CD14-positive monocyte (primary cell): ENCODE results near the gene SMYD3. TPM values are rescaled to one million over a fixed set of nuclear protein-coding genes. Genes with fewer than 3 reads are reported as not detected.

ENCODE experiments used
- DNase-seq, 3 donors: peaks; one replicate each; pipeline ENCODE4 v3.0.0-alpha.2; 2011 to 2022
- H2AFZ ChIP-seq: 2 replicates; pipeline ENCODE4 v1.6.0; 2012; ENCODE audit warnings: mild to moderate bottlenecking, low read depth, low read length, inconsistent platforms; ENCODE audit not compliant: insufficient read depth, poor library complexity, severe bottlenecking
- H3K27ac ChIP-seq, 2 donors: 1 replicate in 1 of 2; 2 replicates in 1 of 2; pipeline ENCODE4 v1.5.1; 2012 to 2013; ENCODE audit warnings: low read length in 2 of 2, control low read depth in 1 of 2, inconsistent platforms in 1 of 2, low read depth in 1 of 2, mild to moderate bottlenecking in 1 of 2
- H3K27me3 ChIP-seq, 2 donors: one replicate each; pipeline versions ENCODE4 v1.6.0 to v1.6.1; 2011 to 2013; ENCODE audit warnings: low read length in 2 of 2; ENCODE audit not compliant: control insufficient read depth in 2 of 2, insufficient read depth in 2 of 2
- H3K36me3 ChIP-seq, 2 donors: replicated peaks in 1 of 2; 1 replicate in 1 of 2; 2 replicates in 1 of 2; pipeline versions ENCODE4 v1.5.1 to v1.6.1; 2012 to 2013; ENCODE audit warnings: low read length in 2 of 2, control low read depth in 1 of 2, inconsistent platforms in 1 of 2, mild to moderate bottlenecking in 1 of 2; ENCODE audit not compliant: insufficient read depth in 2 of 2, control insufficient read depth in 1 of 2
- H3K4me1 ChIP-seq, 2 donors: 1 replicate in 1 of 2; 2 replicates in 1 of 2; pipeline versions ENCODE4 v1.5.1 to v1.6.1; 2012 to 2013; ENCODE audit warnings: low read length in 2 of 2, control low read depth in 1 of 2, inconsistent platforms in 1 of 2, mild to moderate bottlenecking in 1 of 2, moderate library complexity in 1 of 2; ENCODE audit not compliant: insufficient read depth in 2 of 2, control insufficient read depth in 1 of 2
- H3K4me2 ChIP-seq: replicated peaks from 2 replicates; pipeline ENCODE3; 2012; ENCODE audit warnings: low read length, moderate library complexity, mild to moderate bottlenecking; ENCODE audit not compliant: poor library complexity, severe bottlenecking; ENCODE audit errors: extremely low read depth
- H3K4me3 ChIP-seq, 3 experiments: fragments of 200-600 bp in 1 of 3; sonication (generic) in 1 of 3; replicated peaks in 1 of 3; 1 replicate in 2 of 3; 2 replicates in 1 of 3; pipeline ENCODE4 v1.5.1; 2011 to 2013; ENCODE audit warnings: low read length in 3 of 3, mild to moderate bottlenecking in 3 of 3, control low read depth in 2 of 3, low read depth in 2 of 3, inconsistent platforms in 1 of 3, moderate library complexity in 1 of 3
- H3K79me2 ChIP-seq: 2 replicates; pipeline ENCODE4 v1.6.0; 2012; ENCODE audit warnings: mild to moderate bottlenecking, control low read depth, inconsistent platforms, low read length, moderate library complexity; ENCODE audit not compliant: insufficient read depth
- H3K9ac ChIP-seq: 2 replicates; pipeline ENCODE4 v1.6.0; 2017; ENCODE audit warnings: low read length, mild to moderate bottlenecking; ENCODE audit not compliant: insufficient read depth, poor library complexity, severe bottlenecking
- H3K9me3 ChIP-seq, 2 donors: replicated peaks in 1 of 2; 1 replicate in 1 of 2; 2 replicates in 1 of 2; pipeline versions ENCODE4 v1.5.1 to v1.6.1; 2012 to 2013; ENCODE audit warnings: low read length in 2 of 2, control low read depth in 1 of 2; ENCODE audit not compliant: control insufficient read depth in 1 of 2, insufficient read depth in 1 of 2
- H4K20me1 ChIP-seq: 2 replicates; pipeline ENCODE4 v1.6.0; 2012; ENCODE audit warnings: mild to moderate bottlenecking, low read length, control low read depth, moderate library complexity; ENCODE audit not compliant: insufficient read depth
- H3K27ac Mint-ChIP-seq, 7 donors: one replicate each; pipeline ENCODE4 v1.8.0; 2020; ENCODE audit warnings: mild to moderate bottlenecking in 7 of 7, mixed read lengths in 7 of 7, moderate library complexity in 6 of 7, inconsistent platforms in 2 of 7
- H3K27me3 Mint-ChIP-seq, 3 donors: one replicate each; pipeline ENCODE4 v1.8.0; 2021 to 2022; ENCODE audit warnings: low read depth in 3 of 3, mild to moderate bottlenecking in 3 of 3, mixed read lengths in 3 of 3, moderate library complexity in 3 of 3, inconsistent platforms in 1 of 3
- H3K36me3 Mint-ChIP-seq, 2 donors: one replicate each; pipeline ENCODE4 v1.8.0; 2020; ENCODE audit warnings: mixed read lengths in 2 of 2, inconsistent platforms in 1 of 2, mild to moderate bottlenecking in 1 of 2
- H3K4me1 Mint-ChIP-seq: one replicate; pipeline ENCODE4 v1.8.0; 2020; ENCODE audit warnings: mild to moderate bottlenecking, mixed read lengths
- H3K4me3 Mint-ChIP-seq, 2 donors: one replicate each; pipeline ENCODE4 v1.8.0; 2020; ENCODE audit warnings: mild to moderate bottlenecking in 2 of 2, mixed read lengths in 2 of 2, moderate library complexity in 1 of 2
- H3K9me3 Mint-ChIP-seq, 7 donors: one replicate each; pipeline ENCODE4 v1.8.0; 2020 to 2022; ENCODE audit warnings: mixed read lengths in 7 of 7, mild to moderate bottlenecking in 6 of 7, moderate library complexity in 6 of 7, inconsistent platforms in 2 of 7
- WGBS: methylation state at CpG from one replicate; pipeline ENCODE4 v1.1.5; 2013; ENCODE audit warnings: missing lambda C conversion rate; ENCODE audit not compliant: insufficient coverage; 5-methylcytosine and 5-hydroxymethylcytosine counted together
- intact Hi-C, 2 donors: fragments of 100-400 bp; cut with micrococcal nuclease; formaldehyde crosslinking; loops; one replicate each; pipeline versions ENCODE4 v1.15.0 to v1.15.1; 2023
- polyA plus RNA-seq, 3 donors: library from polyadenylated mRNA; depleted of rRNA in 1 of 3; unstranded in 2 of 3; stranded (reverse) in 1 of 3; fragments of 300-500 nt in 2 of 3; fragments of >200 nt in 1 of 3; fragmentation: Illumina TruSeq in 2 of 3; gene quantifications; 1 replicate in 2 of 3; 2 replicates in 1 of 3; pipeline ENCODE4 v1.2.3, GENCODE V29; 2012 to 2021
- TF ChIP-seq, protein P1 (sequence below): fragments of 200-600 bp; IDR thresholded peaks from one replicate; pipeline ENCODE4 v1.8.0; 2022; ENCODE audit warnings: antibody characterized with exemption, mild to moderate bottlenecking

SMYD3 gene
- polyA plus RNA-seq, 3 donors, result 2.7 to 8.4 (median 4.0) TPM

DNA sequence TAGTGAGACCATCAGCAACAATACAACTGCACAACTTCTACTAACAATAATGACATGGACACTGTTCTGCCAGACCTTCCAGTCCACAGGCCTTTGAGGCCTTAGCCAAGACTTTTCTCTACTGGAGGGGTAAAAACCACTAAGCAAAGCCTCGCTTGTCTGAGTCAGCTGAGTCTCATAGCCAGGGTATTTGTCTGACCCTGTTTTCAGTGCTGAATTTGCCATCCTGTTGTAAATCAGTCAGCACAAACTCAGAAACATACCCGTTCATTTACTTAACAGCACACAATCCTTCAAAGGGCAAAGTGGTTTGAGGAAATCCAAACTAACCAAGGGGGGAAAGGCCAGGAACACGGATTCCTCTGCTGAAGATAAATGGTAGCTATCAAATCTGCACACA is 537.8 kb downstream of the SMYD3 start:
- intact Hi-C loops, result no loop called here

DNA sequence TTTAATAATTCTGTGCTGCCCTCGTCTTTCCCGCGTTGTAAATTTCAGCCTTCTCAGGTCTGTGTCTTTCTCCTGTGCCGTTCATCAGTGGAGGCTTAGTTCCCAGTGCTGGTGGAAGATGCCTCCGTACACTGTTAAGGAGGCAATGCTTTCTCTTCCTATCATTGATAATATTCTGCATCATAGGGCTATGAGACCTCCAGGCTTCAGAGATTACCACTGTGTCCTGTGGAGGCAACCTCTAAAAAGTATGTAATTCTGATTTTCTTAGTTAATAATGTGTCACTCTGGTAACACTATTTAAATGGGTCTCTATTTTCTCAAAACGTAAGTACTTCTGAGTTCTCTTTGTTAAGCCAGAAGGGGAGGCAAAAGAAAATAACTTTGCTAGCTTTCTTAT is 538.3 kb downstream of the SMYD3 start:
- no peak overlapping the region for H3K9ac ChIP-seq
- H3K79me2 ChIP-seq, result no peaks in the 10 kb centered on the region
- no peaks in the 10 kb centered on the region for H4K20me1 ChIP-seq
- intact Hi-C loops, result no loop called here
- DNase-seq, result no peak
- no peaks in the 10 kb centered on the region for H3K27me3 Mint-ChIP-seq
- no peak overlapping the region for H3K27ac ChIP-seq
- no peak overlapping the region for H3K4me3 ChIP-seq
- no peak overlapping the region for H2AFZ ChIP-seq
- H3K36me3 Mint-ChIP-seq, result no peaks in the 10 kb centered on the region
- WGBS, result no CpG with 5 or more reads among the region's 6 CpGs
- TF ChIP-seq, protein P1, sequence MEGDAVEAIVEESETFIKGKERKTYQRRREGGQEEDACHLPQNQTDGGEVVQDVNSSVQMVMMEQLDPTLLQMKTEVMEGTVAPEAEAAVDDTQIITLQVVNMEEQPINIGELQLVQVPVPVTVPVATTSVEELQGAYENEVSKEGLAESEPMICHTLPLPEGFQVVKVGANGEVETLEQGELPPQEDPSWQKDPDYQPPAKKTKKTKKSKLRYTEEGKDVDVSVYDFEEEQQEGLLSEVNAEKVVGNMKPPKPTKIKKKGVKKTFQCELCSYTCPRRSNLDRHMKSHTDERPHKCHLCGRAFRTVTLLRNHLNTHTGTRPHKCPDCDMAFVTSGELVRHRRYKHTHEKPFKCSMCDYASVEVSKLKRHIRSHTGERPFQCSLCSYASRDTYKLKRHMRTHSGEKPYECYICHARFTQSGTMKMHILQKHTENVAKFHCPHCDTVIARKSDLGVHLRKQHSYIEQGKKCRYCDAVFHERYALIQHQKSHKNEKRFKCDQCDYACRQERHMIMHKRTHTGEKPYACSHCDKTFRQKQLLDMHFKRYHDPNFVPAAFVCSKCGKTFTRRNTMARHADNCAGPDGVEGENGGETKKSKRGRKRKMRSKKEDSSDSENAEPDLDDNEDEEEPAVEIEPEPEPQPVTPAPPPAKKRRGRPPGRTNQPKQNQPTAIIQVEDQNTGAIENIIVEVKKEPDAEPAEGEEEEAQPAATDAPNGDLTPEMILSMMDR, result no peak
- H3K4me2 ChIP-seq, result no peak overlapping the region
- H3K4me1 ChIP-seq, result no peaks in the 10 kb centered on the region
- H3K4me3 Mint-ChIP-seq, result no peak overlapping the region
- H3K9me3 ChIP-seq, result no peaks in the 10 kb centered on the region
- H3K9me3 Mint-ChIP-seq, result peaks cover 0 to 5% (median 0%) of the 10 kb centered on the region in 7 donors
- H3K27me3 ChIP-seq, result no peaks in the 10 kb centered on the region
- H3K4me1 Mint-ChIP-seq, result no peaks in the 10 kb centered on the region
- H3K36me3 ChIP-seq, result no peaks in the 10 kb centered on the region
- H3K27ac Mint-ChIP-seq, result peak overlapping the region in 1 of 7 donors; percentile 8

More for the DNA sequence above, 537.8 kb downstream of the SMYD3 start:
- H3K4me1 Mint-ChIP-seq, result no peaks in the 10 kb centered on the region
- H2AFZ ChIP-seq, result no peak overlapping the region
- H3K4me1 ChIP-seq, result no peaks in the 10 kb centered on the region
- no peaks in the 10 kb centered on the region for H4K20me1 ChIP-seq
- no peak overlapping the region for H3K4me3 Mint-ChIP-seq
- H3K27me3 Mint-ChIP-seq, result no peaks in the 10 kb centered on the region
- peaks cover 0 to 5% (median 0%) of the 10 kb centered on the region in 7 donors for H3K9me3 Mint-ChIP-seq
- H3K36me3 ChIP-seq, result no peaks in the 10 kb centered on the region
- H3K4me3 ChIP-seq, result no peak overlapping the region
- no peak for DNase-seq
- H3K27ac Mint-ChIP-seq, result peak overlapping the region in 1 of 7 donors; percentile 36
- H3K79me2 ChIP-seq, result no peaks in the 10 kb centered on the region
- H3K27ac ChIP-seq, result no peak overlapping the region
- H3K9me3 ChIP-seq, result no peaks in the 10 kb centered on the region
- no peak overlapping the region for H3K9ac ChIP-seq
- WGBS, result 100% methylated on average over 1 of the region's 3 CpGs
- H3K36me3 Mint-ChIP-seq, result no peaks in the 10 kb centered on the region
- TF ChIP-seq, protein P1, result no peak
- no peaks in the 10 kb centered on the region for H3K27me3 ChIP-seq
- H3K4me2 ChIP-seq, result no peak overlapping the region
